ENCODE measurements around the gene LARGE1. TPM values are rescaled to one million over a fixed set of nuclear protein-coding genes. Genes with fewer than 3 reads are reported as not detected.

The LARGE1 gene
- total and polyA plus RNA-seq, 2 of the 8 experiments (the other 6 are each of a cell fraction or from before 2014, with no cell fraction given) = 43.7 to 83.0 TPM

DNA sequence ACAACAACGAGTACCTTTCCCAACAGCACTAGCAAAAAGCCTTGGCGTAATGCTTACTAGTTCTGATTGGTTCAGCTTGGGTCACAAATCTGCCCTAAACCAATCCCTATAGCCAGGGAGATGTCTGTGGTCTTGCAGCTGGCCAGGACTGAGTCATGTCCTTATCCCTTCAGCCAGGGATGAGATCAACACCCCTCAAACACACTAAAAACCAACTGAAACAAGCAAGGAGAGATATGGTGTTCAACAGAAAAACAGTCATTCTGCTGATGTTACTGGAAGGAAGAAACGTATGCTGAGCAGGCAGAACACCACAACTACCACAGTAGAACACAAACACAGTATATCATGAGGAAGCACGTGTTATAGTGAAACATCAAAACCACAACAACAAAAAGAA is 375.6 kb downstream of the LARGE1 start (continued):
- TF ChIP-seq SIRT6 (IDR thresholded peaks at IDR 0.05; ENCODE audit: low read length) (no peak), KDM5A (IDR thresholded peaks at IDR 0.05; ENCODE audit: low read length) (no peak), NANOG (IDR thresholded peaks at IDR 0.05; ENCODE audit: insufficient read depth, low read depth, low read length, poor library complexity, severe bottlenecking) (no peak)
